ENCODE measurements around the gene ABCC1.

The ABCC1 gene

DNA sequence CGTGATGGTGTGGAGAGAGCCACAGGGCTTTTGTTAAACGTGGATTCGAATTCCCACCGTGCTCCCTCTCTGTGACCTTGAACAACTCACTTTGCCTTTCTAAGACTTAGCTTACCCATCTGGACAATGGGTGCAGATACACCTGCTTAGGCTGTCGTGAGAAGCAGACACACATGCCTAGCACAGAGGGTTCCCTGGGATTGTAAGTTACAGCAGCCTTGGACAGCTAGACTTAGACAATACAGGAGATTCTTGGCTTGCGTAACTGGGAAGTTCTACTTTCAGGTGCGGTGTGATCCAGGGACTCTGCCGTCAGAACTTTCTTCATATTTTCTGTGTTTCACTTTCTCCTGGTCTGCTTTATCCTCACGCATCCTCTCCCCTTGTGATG, 127.0 kb downstream of the ABCC1 start:
- no peak for DNase-seq
- no peaks in the 10 kb centered on the region for H3K9me3 ChIP-seq
- peaks cover 86% of the 10 kb centered on the region for H3K36me3 ChIP-seq
- H3K4me3 ChIP-seq (ENCODE audit: low read depth, low read length): no peak overlapping the region
- H3K27me3 ChIP-seq: no peaks in the 10 kb centered on the region
- no peak for TF ChIP-seq CTCF (IDR thresholded peaks at IDR 0.05; ENCODE audit: low read depth, low read length)
- H3K4me1 ChIP-seq: no peaks in the 10 kb centered on the region

DNA sequence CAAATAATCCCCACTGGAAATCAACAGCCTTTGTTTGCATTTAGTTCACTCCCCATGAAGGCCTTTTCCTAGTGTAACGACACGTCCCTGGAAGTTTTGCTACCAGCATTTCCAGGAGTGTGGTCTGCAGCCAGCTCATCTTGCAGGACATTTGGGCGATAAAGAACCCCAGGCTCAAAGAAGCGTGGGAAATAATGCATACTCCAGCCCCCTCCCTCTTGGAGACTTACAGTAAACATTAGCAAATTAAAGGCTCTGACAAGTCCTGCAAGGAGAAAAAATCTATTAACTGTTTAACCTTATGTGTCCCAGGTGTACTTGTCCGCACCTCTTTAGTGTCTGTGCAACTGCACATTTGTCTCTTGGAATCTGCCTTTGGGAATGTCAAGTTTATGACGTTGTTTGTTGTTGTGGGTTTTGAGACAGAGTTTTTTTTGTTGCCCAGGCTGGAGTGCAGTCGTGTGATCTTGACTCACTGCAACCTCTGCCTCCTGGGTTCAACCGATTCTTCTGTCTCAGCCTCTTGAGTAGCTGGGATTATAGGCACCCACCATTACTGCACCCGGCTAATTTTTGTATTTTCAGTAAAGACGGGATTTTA, 131.1 kb downstream of the ABCC1 start:
- no peak for DNase-seq
- Histone ChIP-seq H3K4me3 (ENCODE audit: low read depth, low read length) (no peak overlapping the region), H3K4me1 (no peaks in the 10 kb centered on the region), H3K36me3 (peaks cover 85% of the 10 kb centered on the region), H3K9me3 (no peaks in the 10 kb centered on the region; the same call in 1 of the 2 replicates), H3K27me3 (no peaks in the 10 kb centered on the region)
- no peak for TF ChIP-seq CTCF (IDR thresholded peaks at IDR 0.05; ENCODE audit: low read depth, low read length)

DNA sequence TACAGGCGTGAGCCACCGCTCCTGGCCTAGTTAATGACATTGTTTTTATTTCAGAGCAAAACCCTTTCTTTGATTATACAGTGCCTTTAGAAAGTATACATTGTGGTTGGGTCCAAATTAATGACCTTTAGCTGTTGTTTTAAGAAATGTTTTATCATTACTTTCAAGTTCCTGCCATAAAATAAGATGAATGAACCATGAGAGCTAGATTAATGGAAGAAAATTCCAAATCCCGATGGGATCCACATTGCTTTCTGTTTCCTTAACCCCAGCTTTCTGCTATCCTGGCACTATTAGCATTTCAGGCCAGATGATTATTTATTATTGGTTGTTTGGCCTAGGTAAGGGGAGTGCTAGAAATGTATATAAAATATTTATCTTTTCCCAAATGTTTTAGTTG, 131.7 kb downstream of the ABCC1 start:
- no peaks in the 10 kb centered on the region for H3K27me3 ChIP-seq
- TF ChIP-seq CTCF (IDR thresholded peaks at IDR 0.05; ENCODE audit: low read depth, low read length): no peak
- no peak for DNase-seq
- no peak overlapping the region for H3K4me3 ChIP-seq (ENCODE audit: low read depth, low read length)
- H3K36me3 ChIP-seq: peaks cover 87% of the 10 kb centered on the region
- H3K9me3 ChIP-seq: no peaks in the 10 kb centered on the region; the same call in 1 of the 2 replicates
- no peaks in the 10 kb centered on the region for H3K4me1 ChIP-seq

DNA sequence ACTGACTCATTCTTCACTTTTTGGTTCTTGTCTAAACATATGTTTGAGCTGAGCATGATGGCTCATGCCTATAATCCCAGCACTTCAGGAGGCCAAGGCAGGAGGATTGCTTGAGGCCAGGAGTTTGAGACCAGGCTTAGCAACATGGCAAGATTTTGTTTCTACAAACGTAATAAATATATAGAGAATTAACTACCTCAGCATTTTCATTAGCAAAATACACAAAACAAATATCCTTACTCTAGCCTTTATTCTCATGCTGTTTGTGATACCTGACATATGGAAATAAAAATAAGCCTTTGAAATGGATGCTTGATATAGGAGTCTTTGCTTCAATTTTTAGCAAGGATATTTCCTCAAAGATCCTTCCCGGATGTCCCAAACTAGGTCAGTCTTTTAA, 132.8 kb downstream of the ABCC1 start:
- TF ChIP-seq CTCF (IDR thresholded peaks at IDR 0.05; ENCODE audit: low read depth, low read length): no peak
- no peak overlapping the region for H3K4me3 ChIP-seq (ENCODE audit: low read depth, low read length)
- no peaks in the 10 kb centered on the region for H3K4me1 ChIP-seq
- no peak for DNase-seq
- no peaks in the 10 kb centered on the region; the same call in 1 of the 2 replicates for H3K9me3 ChIP-seq
- peaks cover 90% of the 10 kb centered on the region for H3K36me3 ChIP-seq
- no peaks in the 10 kb centered on the region for H3K27me3 ChIP-seq

DNA sequence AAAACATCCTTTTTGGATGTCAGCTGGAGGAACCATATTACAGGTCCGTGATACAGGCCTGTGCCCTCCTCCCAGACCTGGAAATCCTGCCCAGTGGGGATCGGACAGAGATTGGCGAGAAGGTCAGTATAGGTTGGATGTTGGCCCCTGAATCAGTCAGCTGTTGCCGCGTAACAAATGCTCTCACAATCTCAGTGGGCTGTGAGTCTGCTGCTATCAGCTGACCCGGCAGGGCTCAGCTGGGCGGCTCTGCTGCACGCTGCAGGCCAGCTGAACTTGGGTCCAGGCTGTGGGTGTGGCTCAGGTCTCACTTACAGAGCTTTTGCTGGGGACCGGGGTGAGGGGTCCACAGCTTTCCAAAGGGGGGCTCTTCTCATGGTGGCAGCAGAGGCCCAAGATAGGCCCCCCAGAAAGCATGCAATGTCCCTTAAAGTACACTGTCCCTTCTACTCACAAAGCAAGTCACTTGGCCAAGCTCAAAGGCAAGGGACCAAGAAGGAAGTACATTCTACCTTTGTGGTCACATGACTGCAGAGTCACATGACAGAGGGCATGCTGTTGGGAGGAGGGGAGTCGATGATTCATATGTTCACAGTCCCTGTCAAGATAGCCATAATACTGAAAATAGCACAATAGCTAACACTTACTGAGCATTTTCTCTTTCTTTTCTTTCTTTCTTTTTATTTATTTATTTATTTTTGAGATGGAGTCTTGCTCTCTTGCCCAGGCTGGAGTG, 134.2 kb downstream of the ABCC1 start:
- Histone ChIP-seq H3K36me3 (peaks cover 86% of the 10 kb centered on the region), H3K27me3 (no peaks in the 10 kb centered on the region), H3K4me3 (ENCODE audit: low read depth, low read length) (no peak overlapping the region), H3K9me3 (no peaks in the 10 kb centered on the region; the same call in 1 of the 2 replicates), H3K4me1 (no peaks in the 10 kb centered on the region)
- peak; percentile 23 for DNase-seq
- no peak for TF ChIP-seq CTCF (IDR thresholded peaks at IDR 0.05; ENCODE audit: low read depth, low read length)

DNA sequence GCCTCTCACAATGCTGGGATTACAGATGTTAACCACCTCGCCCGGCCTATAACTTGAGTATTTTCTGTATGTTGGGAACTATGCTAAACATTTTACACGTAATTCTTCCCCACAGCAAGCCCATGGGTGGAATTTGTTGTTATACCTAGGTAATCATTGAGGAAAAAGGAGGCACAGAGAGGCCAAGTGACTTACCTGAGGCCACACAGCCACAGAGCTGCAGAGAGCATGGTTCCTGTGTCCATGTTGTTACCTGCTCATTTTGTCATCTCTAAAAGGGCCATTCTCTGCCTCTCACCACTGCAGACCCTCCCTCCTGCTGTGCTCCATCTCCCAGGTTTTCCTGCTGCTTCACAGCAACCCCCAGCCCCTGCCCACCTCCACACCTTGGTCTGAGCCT, 135.5 kb downstream of the ABCC1 start:
- peaks cover 81% of the 10 kb centered on the region for H3K36me3 ChIP-seq
- TF ChIP-seq CTCF (IDR thresholded peaks at IDR 0.05; ENCODE audit: low read depth, low read length): no peak
- H3K4me1 ChIP-seq: no peaks in the 10 kb centered on the region
- no peaks in the 10 kb centered on the region; the same call in 1 of the 2 replicates for H3K9me3 ChIP-seq
- no peak for DNase-seq
- no peaks in the 10 kb centered on the region for H3K27me3 ChIP-seq
- no peak overlapping the region for H3K4me3 ChIP-seq (ENCODE audit: low read depth, low read length)
